Mucosa of descending colon (tissue), 3 donors: ENCODE measurements around the gene CHD5. TPM values are rescaled to one million over a fixed set of nuclear protein-coding genes. Genes with fewer than 3 reads are reported as not detected.
A peak's percentile ranks its signal among the peaks of the same experiment; 100 is the strongest.

Experiments
- ATAC-seq: fragments of 200-7000 bp; cut with Tn5 transposase; one replicate; pipeline ENCODE4 v1.9.1; 2020; ENCODE audit warnings: mild to moderate bottlenecking, moderate library complexity
- DNase-seq, 3 donors: peaks; one replicate each; pipeline ENCODE4 v3.0.0-alpha.2; 2020
- H3K36me3 ChIP-seq: fragments of 200-600 bp; one replicate; pipeline ENCODE4 v1.8.0; 2021; ENCODE audit warnings: low read depth, mild to moderate bottlenecking
- H3K4me1 ChIP-seq: fragments of 200-600 bp; one replicate; pipeline ENCODE4 v1.8.0; 2021; ENCODE audit warnings: low read depth, mild to moderate bottlenecking
- H3K4me3 ChIP-seq: fragments of 200-600 bp; one replicate; pipeline ENCODE4 v1.8.0; 2021; ENCODE audit warnings: mild to moderate bottlenecking
- H3K9me3 ChIP-seq: fragments of 200-600 bp; one replicate; pipeline ENCODE4 v1.8.0; 2021; ENCODE audit warnings: mild to moderate bottlenecking
- CTCF ChIP-seq: fragments of 200-600 bp; IDR thresholded peaks from one replicate; pipeline ENCODE4 v1.8.0; 2022; ENCODE audit warnings: antibody characterized with exemption, mild to moderate bottlenecking
- intact Hi-C, 2 donors: fragments of 100-400 bp; cut with DNase I in 1 of 2; cut with micrococcal nuclease in 1 of 2; formaldehyde crosslinking; loops; one replicate each; pipeline versions ENCODE4 v1.11.0 to v1.11.1; 2022; cut with DNase I, micrococcal nuclease
- total RNA-seq, 3 donors: library from RNA; stranded (reverse); fragmentation: NEBNext Ultra II Directional in 2 of 3; extraction: Animal tissue kit (Norgen Biotek cat#: 25700) in 2 of 3; gene quantifications; one replicate each; pipeline versions ENCODE4 v1.2.1 to v1.2.4, GENCODE V29; 2021 to 2023
- donor health status: DM: no; HTN: no; CAD: no; lungs with moderate emphysema.
- donor health status: DM: no; HTN: no; CAD: no.
- donor health status: DM: no; HTN: yes; CAD: no.

The CHD5 gene
- total RNA-seq, 3 donors from 2014 or later: 0.17 to 2.1 (median 0.22) TPM

GRCh38 chr1:6210591-6211355 is 30.7 kb upstream of the CHD5 start:
- H3K36me3 ChIP-seq: no peaks in the 10 kb centered on the region
- DNase-seq: no peak
- no peak overlapping the region for H3K4me3 ChIP-seq
- no peak for ATAC-seq
- H3K9me3 ChIP-seq: no peaks in the 10 kb centered on the region
- peaks cover 24% of the 10 kb centered on the region for H3K4me1 ChIP-seq
- intact Hi-C loops: no loop called here
- TF ChIP-seq CTCF: no peak

GRCh38 chr1:6209661-6210580 is 29.8 kb upstream of the CHD5 start:
- H3K4me3 ChIP-seq: no peak overlapping the region
- no peak for DNase-seq
- no peak for ATAC-seq
- H3K36me3 ChIP-seq: no peaks in the 10 kb centered on the region
- TF ChIP-seq CTCF: no peak
- intact Hi-C loops: no loop called here
- H3K9me3 ChIP-seq: no peaks in the 10 kb centered on the region
- peaks cover 29% of the 10 kb centered on the region for H3K4me1 ChIP-seq

GRCh38 chr1:6208723-6209660 is 28.9 kb upstream of the CHD5 start:
- intact Hi-C loops: no loop called here
- Histone ChIP-seq H3K4me3 (no peak overlapping the region), H3K9me3 (no peaks in the 10 kb centered on the region), H3K4me1 (peaks cover 32% of the 10 kb centered on the region), H3K36me3 (no peaks in the 10 kb centered on the region)
- peak; percentile 66 for ATAC-seq
- TF ChIP-seq CTCF: peak; percentile 42
- peak; percentile 34 to 72 (median 66) for DNase-seq

GRCh38 chr1:6207921-6208320 is 27.8 kb upstream of the CHD5 start:
- DNase-seq (no peak), ATAC-seq (no peak)
- intact Hi-C loops: no loop called here
- Histone ChIP-seq H3K9me3 (no peaks in the 10 kb centered on the region), H3K36me3 (no peaks in the 10 kb centered on the region), H3K4me1 (peaks cover 32% of the 10 kb centered on the region), H3K4me3 (no peak overlapping the region)
- TF ChIP-seq CTCF: no peak
